Fibroblast of gingiva (primary cell): ENCODE measurements around the gene MIPEP.

Experiments used
- DNase-seq: peaks from one replicate; pipeline ENCODE4 v3.0.0-alpha.2; 2011; ENCODE audit warnings: low read depth

Gene MIPEP

DNA sequence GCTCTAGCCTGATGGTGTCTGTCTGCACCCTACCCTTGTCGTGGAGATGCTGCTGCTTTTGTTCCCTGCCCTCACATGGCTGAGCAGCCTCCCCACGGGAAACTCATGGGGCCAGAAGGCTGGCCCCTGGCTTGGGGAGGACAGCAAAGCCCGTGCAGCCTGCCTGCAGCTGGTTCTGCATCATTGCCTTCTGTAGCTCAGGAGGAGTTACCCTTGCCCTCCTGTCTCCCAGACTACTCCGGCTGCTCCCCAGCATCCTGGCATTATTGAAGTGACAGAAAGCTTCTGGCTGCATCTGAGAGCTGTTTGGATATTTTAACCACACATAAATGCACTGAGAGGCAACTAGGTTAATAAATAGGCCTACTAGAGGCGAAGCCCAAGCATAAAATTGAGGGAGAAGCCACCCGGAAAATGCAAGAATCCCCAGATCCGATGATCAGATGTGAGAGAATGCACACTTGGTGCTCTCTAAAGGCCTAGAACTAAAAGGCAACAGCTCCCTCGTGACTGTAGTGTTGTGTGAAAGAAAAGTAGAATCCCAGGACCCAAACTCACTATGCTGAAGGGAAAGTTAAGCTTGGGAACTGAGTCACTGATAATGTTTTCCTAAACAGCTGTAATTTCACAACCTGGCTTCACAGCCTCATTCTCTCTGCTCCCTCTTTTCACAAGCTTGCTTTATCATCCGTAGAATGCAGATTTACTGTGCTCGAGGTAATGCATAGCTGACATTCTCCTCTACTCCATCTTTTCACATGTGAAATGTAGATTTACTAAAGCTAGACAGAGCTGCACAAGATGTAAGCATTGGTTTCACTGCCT, 208.1 kb downstream of the MIPEP start:
- no peak for DNase-seq
